AG09319 (cell line): ENCODE results near the gene HEATR5A.
A peak's percentile ranks its signal among the peaks of the same experiment; 100 is the strongest.
"Not testable (repeated sequence)": the region's sequence is repeated elsewhere in the genome, so short reads cannot be mapped to it uniquely, and the experiment has no call there.

ENCODE experiments used
- DNase-seq: peaks from one replicate; pipeline ENCODE4 v3.0.0-alpha.2; 2010; ENCODE audit warnings: low read depth; ENCODE audit errors: extremely low read depth
- CTCF ChIP-seq: IDR thresholded peaks from 2 replicates; pipeline ENCODE4 v1.5.1; 2011; ENCODE audit warnings: low read depth, mild to moderate bottlenecking, inconsistent platforms, low read length, moderate library complexity

HEATR5A gene

DNA sequence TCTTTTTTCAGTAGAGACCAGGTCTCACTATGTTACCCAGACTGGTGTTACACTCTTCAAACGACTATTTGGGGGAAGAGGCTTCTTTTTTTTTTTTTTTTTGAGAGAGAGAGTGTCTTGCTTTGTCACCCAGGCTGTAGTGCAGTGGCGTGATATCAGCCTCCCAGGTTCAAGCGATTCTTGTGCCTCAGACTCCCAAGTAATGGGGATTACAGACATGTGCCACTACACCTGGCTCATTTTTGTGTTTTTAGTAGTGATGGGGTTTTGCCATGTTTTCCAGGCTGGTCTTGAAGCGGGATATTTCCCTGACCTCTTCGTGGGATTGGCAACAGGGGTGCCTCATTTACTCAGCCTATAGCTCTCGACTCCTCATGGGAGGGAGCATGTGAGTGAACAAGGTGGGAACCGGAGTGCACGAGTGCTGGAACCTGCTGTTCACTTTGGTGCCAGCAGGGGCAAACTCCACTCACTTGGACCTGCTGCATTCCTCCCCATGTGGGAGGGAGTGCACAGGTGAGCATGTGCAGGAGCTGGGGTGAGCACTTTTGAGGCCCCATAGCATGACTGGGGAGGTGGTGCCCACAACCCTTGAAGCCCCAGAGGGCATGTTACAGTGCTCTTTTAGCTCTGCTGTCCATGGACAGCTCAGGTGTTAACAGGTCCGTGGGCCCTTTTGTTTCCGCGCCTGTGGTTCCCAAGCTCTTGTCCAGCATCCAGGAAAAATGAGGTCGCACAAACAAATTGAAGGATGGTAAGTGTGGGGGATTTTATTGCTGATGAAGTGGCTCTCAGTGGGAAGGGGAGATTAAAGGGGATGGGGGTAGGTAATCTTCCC, 133.7 kb downstream of the HEATR5A start:
- no peak for DNase-seq
- peak; percentile 10 for TF ChIP-seq CTCF

- no peak for TF ChIP-seq CTCF
- no peak for DNase-seq
These were observed 136.6 kb downstream of the HEATR5A start for GRCh38 chr14:31283578-31284252.

GRCh38 chr14:31283153-31283552, 137.2 kb downstream of the HEATR5A start:
- no peak for TF ChIP-seq CTCF
- DNase-seq = no peak

DNA sequence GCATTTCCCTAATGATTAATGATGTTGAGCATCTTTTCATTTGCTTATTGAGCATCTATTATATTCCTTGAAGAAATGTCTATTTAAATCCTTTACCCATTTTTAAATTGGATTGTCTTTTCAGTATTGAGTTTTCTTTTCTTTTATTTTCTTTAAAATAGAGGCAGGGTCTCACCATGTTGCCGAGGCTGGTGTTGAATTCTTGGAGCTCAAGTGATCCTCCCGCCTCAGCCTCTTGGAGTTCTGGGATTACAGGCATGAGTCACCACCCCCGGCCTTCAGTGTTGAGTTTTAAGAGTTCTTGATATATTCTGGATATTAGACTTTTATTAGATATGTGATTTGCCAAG, 139.5 kb downstream of the HEATR5A start:
- TF ChIP-seq CTCF = no peak

DNA sequence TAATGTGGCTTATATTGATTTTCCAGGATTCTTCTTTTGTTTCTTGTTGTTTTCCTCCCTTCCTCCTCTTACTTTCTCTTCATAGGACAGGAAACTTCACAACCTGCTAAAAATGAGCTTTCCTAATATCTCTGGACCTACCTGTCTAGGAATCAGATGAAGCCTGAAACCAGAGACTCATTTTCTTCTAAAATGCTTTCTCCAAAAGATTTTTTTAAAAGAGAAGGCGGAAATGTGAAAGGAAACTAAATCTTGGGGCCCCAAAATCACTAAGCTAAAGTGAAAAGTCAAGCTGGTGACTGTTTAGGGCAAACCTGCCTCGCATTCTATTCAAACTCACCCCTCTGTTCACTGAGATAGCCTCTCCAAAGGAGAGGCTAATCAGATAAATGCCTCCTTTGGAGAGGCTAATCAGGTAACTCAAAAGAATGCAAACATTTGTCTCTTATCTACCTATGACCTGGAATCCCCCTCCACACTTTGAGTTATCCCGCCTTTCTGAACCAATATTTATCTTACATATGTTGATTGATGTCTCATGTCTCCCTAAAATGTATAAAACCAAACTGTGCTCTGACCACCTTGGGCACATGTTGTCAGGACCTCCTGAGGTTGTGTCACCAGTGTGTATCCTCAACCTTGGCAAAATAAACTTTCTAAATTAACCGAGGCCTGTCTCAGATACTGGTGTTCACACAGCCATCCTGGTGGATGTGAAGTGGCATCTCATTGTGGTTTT, 140.0 kb downstream of the HEATR5A start:
- DNase-seq = no peak
- no peak for TF ChIP-seq CTCF

More for the DNA sequence above, 139.5 kb downstream of the HEATR5A start:
- DNase-seq = no peak

GRCh38 chr14:31278883-31279282, 141.5 kb downstream of the HEATR5A start:
- no peak for DNase-seq
- no peak for TF ChIP-seq CTCF

DNA sequence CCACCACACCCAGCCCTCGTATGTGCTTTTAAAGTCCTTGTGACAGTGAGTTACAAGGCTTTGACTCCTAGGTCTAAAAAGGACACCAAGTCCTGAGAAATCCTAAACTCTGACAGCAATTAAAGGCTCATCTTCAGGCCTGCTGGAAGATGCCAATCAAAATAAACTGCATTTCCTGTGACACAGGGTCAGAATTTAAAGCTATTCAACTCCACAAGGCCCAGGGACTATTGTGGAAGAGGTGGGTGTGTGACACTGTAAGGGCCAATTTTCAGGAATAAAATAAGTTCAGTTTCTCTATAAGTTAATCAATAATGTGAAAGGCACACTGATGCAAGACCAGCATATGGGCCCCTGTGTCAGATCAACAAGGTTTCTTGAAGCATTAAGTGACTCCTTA, 143.3 kb downstream of the HEATR5A start:
- no peak for DNase-seq
- no peak for TF ChIP-seq CTCF

DNA sequence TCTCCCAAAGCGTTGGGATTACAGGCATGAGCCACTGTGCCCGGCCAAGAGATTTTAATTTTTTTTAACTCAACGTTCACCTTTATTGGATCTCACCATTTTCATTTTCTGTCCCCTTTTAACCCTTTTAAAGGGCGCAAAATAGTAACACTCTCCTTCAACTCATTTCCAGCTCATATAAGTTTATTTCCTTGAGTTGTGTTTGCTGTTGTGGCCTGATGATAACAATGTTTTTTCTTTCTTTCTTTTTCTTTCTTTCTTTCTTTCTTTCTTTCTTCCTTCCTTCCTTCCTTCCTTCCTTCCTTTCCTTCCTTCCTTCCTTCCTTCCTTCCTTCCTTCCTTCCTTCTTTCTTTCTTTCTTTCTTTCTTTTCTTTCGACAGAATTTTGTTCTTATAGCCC, 143.9 kb downstream of the HEATR5A start:
- DNase-seq = not testable (repeated sequence)
